IMR-90 (cell line): ENCODE measurements around the gene AK3. TPM values are rescaled to one million over a fixed set of nuclear protein-coding genes. Genes with fewer than 3 reads are reported as not detected.

ENCODE experiments used
- ATAC-seq: fragments of 200-7000 bp; cut with Tn5 transposase; 2 replicates; pipeline ENCODE4 v1.9.1; 2020; ENCODE audit warnings: low read depth, mild to moderate bottlenecking, moderate library complexity
- BruUV-seq: library from RNA; stranded (reverse); fragments of 400-500 nt; replicated peaks from 2 replicates; lab custom pipeline; 2021; lab: Mats Ljungman, UMichigan
- CTCF ChIA-PET: fragments of 300-600 bp; formaldehyde crosslinking; extraction: SDS; loops from one replicate; lab custom pipeline; 2021; ENCODE audit warnings: antibody characterized with exemption; lab: Yijun Ruan, JAX
- POLR2A ChIA-PET: fragments of 300-600 bp; sonication (Branson Sonifier 250); formaldehyde crosslinking; loops from one replicate; lab custom pipeline; 2022; ENCODE audit warnings: antibody characterized with exemption; ENCODE audit not compliant: unreplicated experiment; lab: Charles Lee
- DNase-seq: peaks from one replicate; pipeline ENCODE4 v3.0.0; 2013
- H2AFZ ChIP-seq: replicated peaks from 2 replicates; pipeline ENCODE3; 2013; ENCODE audit warnings: low read length, mild to moderate bottlenecking; ENCODE audit not compliant: poor library complexity
- H2AK5ac ChIP-seq: 2 replicates; pipeline ENCODE4 v1.6.1; 2013; ENCODE audit warnings: low read depth, low read length, inconsistent platforms
- H2AK9ac ChIP-seq: replicated peaks from 2 replicates; pipeline ENCODE3; 2013; ENCODE audit warnings: mild to moderate bottlenecking, low read depth, low read length, moderate library complexity; ENCODE audit not compliant: poor library complexity
- H2BK120ac ChIP-seq: 2 replicates; pipeline ENCODE4 v1.6.1; 2013; ENCODE audit warnings: low read depth, low read length, inconsistent platforms
- H2BK15ac ChIP-seq: 3 replicates; pipeline ENCODE4 v1.6.1; 2013; ENCODE audit warnings: low read depth, low read length, inconsistent platforms
- H2BK20ac ChIP-seq: 2 replicates; pipeline ENCODE4 v1.6.1; 2013; ENCODE audit warnings: low read depth, mild to moderate bottlenecking, inconsistent platforms, low read length, moderate library complexity
- H2BK5ac ChIP-seq: 2 replicates; pipeline ENCODE4 v1.6.1; 2013; ENCODE audit warnings: mild to moderate bottlenecking, low read depth, low read length, inconsistent platforms; ENCODE audit not compliant: poor library complexity, severe bottlenecking
- H3K14ac ChIP-seq: replicated peaks from 2 replicates; pipeline ENCODE4 v1.6.1; 2013; ENCODE audit warnings: low read depth, low read length, inconsistent platforms
- H3K18ac ChIP-seq: 2 replicates; pipeline ENCODE4 v1.6.1; 2013; ENCODE audit warnings: low read depth, low read length, control low read depth
- H3K23ac ChIP-seq: 2 replicates; pipeline ENCODE4 v1.6.1; 2013; ENCODE audit warnings: low read depth, low read length, inconsistent platforms
- H3K27ac ChIP-seq: 2 replicates; pipeline ENCODE4 v1.5.1; 2013; ENCODE audit warnings: mild to moderate bottlenecking, control low read depth, low read length; ENCODE audit not compliant: insufficient read depth
- H3K27me3 ChIP-seq: 2 replicates; pipeline ENCODE4 v1.6.1; 2013; ENCODE audit warnings: low read length; ENCODE audit not compliant: control insufficient read depth, insufficient read depth
- H3K36me3 ChIP-seq: 2 replicates; pipeline ENCODE4 v1.6.1; 2013; ENCODE audit warnings: low read length, mixed read lengths; ENCODE audit not compliant: control insufficient read depth, insufficient read depth
- H3K4ac ChIP-seq: 2 replicates; pipeline ENCODE4 v1.6.1; 2013; ENCODE audit warnings: low read depth, low read length, inconsistent platforms
- H3K4me1 ChIP-seq: 2 replicates; pipeline ENCODE4 v1.6.1; 2013; ENCODE audit warnings: low read length, mixed read lengths; ENCODE audit not compliant: control insufficient read depth, insufficient read depth
- H3K4me2 ChIP-seq: 2 replicates; pipeline ENCODE4 v1.6.1; 2013; ENCODE audit warnings: low read depth, mild to moderate bottlenecking, control low read depth, low read length, moderate library complexity
- H3K4me3 ChIP-seq: 2 replicates; pipeline ENCODE4 v1.5.1; 2013; ENCODE audit warnings: low read depth, mild to moderate bottlenecking, control low read depth, low read length, moderate library complexity; ENCODE audit not compliant: insufficient read depth
- H3K56ac ChIP-seq: 2 replicates; pipeline ENCODE4 v1.6.1; 2013; ENCODE audit warnings: low read length, inconsistent platforms; ENCODE audit not compliant: insufficient read depth; ENCODE audit errors: extremely low read depth
- H3K79me1 ChIP-seq, 2 experiments: 2 replicates each; pipeline ENCODE4 v1.6.1; 2013; ENCODE audit warnings: low read length in 2 of 2, inconsistent platforms in 1 of 2, low read depth in 1 of 2
- H3K9ac ChIP-seq: 2 replicates; pipeline ENCODE4 v1.6.1; 2013; ENCODE audit warnings: low read depth, low read length, control low read depth
- H3K9me1 ChIP-seq: 2 replicates; pipeline ENCODE4 v1.6.1; 2013; ENCODE audit warnings: low read length, inconsistent platforms; ENCODE audit not compliant: insufficient read depth
- H3K9me3 ChIP-seq: 2 replicates; pipeline ENCODE4 v1.6.1; 2013; ENCODE audit warnings: low read length; ENCODE audit not compliant: control insufficient read depth, insufficient read depth
- H4K20me1 ChIP-seq: 2 replicates; pipeline ENCODE4 v1.6.1; 2013; ENCODE audit warnings: low read length, inconsistent platforms; ENCODE audit not compliant: insufficient read depth
- H4K5ac ChIP-seq: 2 replicates; pipeline ENCODE4 v1.6.1; 2013; ENCODE audit warnings: mild to moderate bottlenecking, low read depth, low read length, control low read depth
- H4K8ac ChIP-seq, 2 experiments: 2 replicates each; pipeline ENCODE4 v1.6.1; 2013; ENCODE audit warnings: low read depth in 2 of 2, low read length in 2 of 2, control low read depth in 1 of 2, inconsistent platforms in 1 of 2
- H4K91ac ChIP-seq: 2 replicates; pipeline ENCODE4 v1.6.1; 2013; ENCODE audit warnings: low read depth, low read length, inconsistent platforms; ENCODE audit not compliant: insufficient read depth
- BHLHE40 ChIP-seq: fragments of 150-350 bp; IDR thresholded peaks from 2 replicates; pipeline ENCODE4 v1.6.1; 2016; ENCODE audit warnings: mild to moderate bottlenecking, low read depth, low read length
- FOS ChIP-seq: fragments of 150-350 bp; IDR thresholded peaks from 2 replicates; pipeline ENCODE4 v1.6.1; 2016; ENCODE audit warnings: low read depth, low read length
- MXI1 ChIP-seq: IDR thresholded peaks from 2 replicates; pipeline ENCODE4 v1.6.1; 2012; ENCODE audit warnings: low read depth, mild to moderate bottlenecking, low read length, moderate library complexity, borderline replicate concordance
- NFE2L2 ChIP-seq: fragments of 150-350 bp; IDR thresholded peaks from 2 replicates; pipeline ENCODE4 v1.6.1; 2016; ENCODE audit warnings: low read depth, mild to moderate bottlenecking, low read length
- POLR2A ChIP-seq: IDR thresholded peaks from 2 replicates; pipeline ENCODE4 v1.6.1; 2012; ENCODE audit warnings: mild to moderate bottlenecking, low read depth, low read length
- RAD21 ChIP-seq: IDR thresholded peaks from 2 replicates; pipeline ENCODE4 v1.6.1; 2012; ENCODE audit warnings: low read length, improper control_type of control experiment
- RCOR1 ChIP-seq: IDR thresholded peaks from 2 replicates; pipeline ENCODE4 v1.6.1; 2012; ENCODE audit warnings: mild to moderate bottlenecking, low read length, improper control_type of control experiment; ENCODE audit not compliant: insufficient replicate concordance
- SMC3 ChIP-seq: fragments of 150-350 bp; IDR thresholded peaks from 2 replicates; pipeline ENCODE4 v1.6.1; 2016; ENCODE audit warnings: low read depth, mild to moderate bottlenecking, antibody characterized with exemption, low read length, moderate library complexity
- WGBS, 2 experiments: methylation state at CpG; one replicate each; pipeline versions ENCODE4 v1.1.5 to v1.1.7; 2013; ENCODE audit warnings: missing lambda C conversion rate in 2 of 2; ENCODE audit not compliant: insufficient read length in 1 of 2; ENCODE audit errors: extremely low coverage in 2 of 2; 5-methylcytosine and 5-hydroxymethylcytosine counted together
- dilution Hi-C: fragments of 300-500 bp; cut with HindIII; formaldehyde crosslinking; loops from one replicate; pipeline ENCODE4 v1.14.3; 2018; ENCODE audit warnings: low sequenced_read_pairs; ENCODE audit not compliant: unreplicated experiment
- in situ Hi-C: fragments of 300-500 bp; cut with MboI; formaldehyde crosslinking; loops from 3 replicates; pipeline ENCODE4 v1.14.3; 2019; ENCODE audit warnings: low sequenced_read_pairs, inconsistent platforms, mixed read lengths
- intact Hi-C: fragments of 100-400 bp; cut with micrococcal nuclease; formaldehyde crosslinking; loops from 2 replicates; pipeline ENCODE4 v1.10.0; 2022
- polyA plus RNA-seq, 3 experiments: library from polyadenylated mRNA; depleted of rRNA; stranded (reverse); fragments of >200 nt; gene quantifications; 2 replicates each; pipeline ENCODE4 v1.2.3, GENCODE V29; 2012; ENCODE audit warnings: low replicate concordance in 1 of 3
- total RNA-seq: library from RNA; depleted of rRNA; stranded (reverse); fragments of >200 nt; gene quantifications from 2 replicates; pipeline ENCODE4 v1.2.3, GENCODE V29; 2012

The AK3 gene
- total and polyA plus RNA-seq, 2 of the 4 experiments (the other 2 are of a cell fraction): 24.7 to 26.2 TPM

- 75% methylated on average over 1 of the region's 2 CpGs; no CpG with 5 or more reads in 1 of the 2 experiments for WGBS, 2 experiments
- Histone ChIP-seq H2BK20ac (no peak overlapping the region), H3K23ac (no peak overlapping the region), H2BK5ac (no peak overlapping the region), H3K9me3 (no peaks in the 10 kb centered on the region), H3K4me3 (no peak overlapping the region), H2AFZ (no peak overlapping the region), H3K4me2 (no peak overlapping the region), H3K27me3 (no peaks in the 10 kb centered on the region; the same call in 1 of the 2 replicates), H3K14ac (no peak overlapping the region), H3K18ac (no peak overlapping the region), H3K27ac (no peak overlapping the region), H3K4me1 (peaks cover 1% of the 10 kb centered on the region; the same call in 1 of the 2 replicates), H2BK15ac (no peak overlapping the region), H4K8ac (no peak overlapping the region), H3K4ac (no peak overlapping the region), H4K5ac (no peak overlapping the region), H3K9me1 (no peaks in the 10 kb centered on the region), H3K36me3 (no peaks in the 10 kb centered on the region), H2AK5ac (no peak overlapping the region), H3K79me1 (0 out of 4 replicates have a peak, but pooled peaks cover 0 to 2% of the 10 kb centered on the region in 2 experiments), H2AK9ac (no peak overlapping the region), H3K56ac (no peak overlapping the region), H3K9ac (no peak overlapping the region), H4K20me1 (no peaks in the 10 kb centered on the region), H4K91ac (no peak overlapping the region), H2BK120ac (no peak overlapping the region)
- POLR2A ChIA-PET: no interaction called here
- TF ChIP-seq FOS (no peak), NFE2L2 (no peak), RCOR1 (no peak), BHLHE40 (no peak), POLR2A (no peak), SMC3 (no peak), MXI1 (no peak), RAD21 (no peak)
- CTCF ChIA-PET: no interaction called here
- intact Hi-C loops (loop anchor here (10.0 kb wide), 1 partner anchor 354 kb away; no protein-coding TSS in a partner anchor), in situ Hi-C loops (no loop called here), dilution Hi-C loops (no loop called here)
- BruUV-seq: no TSS peak
- ATAC-seq (no peak), DNase-seq (no peak)
Measured at GRCh38 chr9:4668604-4669003, 72.4 kb downstream of the AK3 start.
